Keratinocyte (primary cell): ENCODE measurements around the gene CRTC1.

Experiments
- CTCF ChIP-seq, 3 experiments: IDR thresholded peaks in 1 of 3; conservative IDR thresholded peaks in 1 of 3; optimal IDR thresholded peaks in 1 of 3; 2 replicates in 2 of 3; 3 replicates in 1 of 3; pipeline versions ENCODE3 to v1.5.1; 2011; ENCODE audit warnings: low read length in 3 of 3, mild to moderate bottlenecking in 3 of 3, moderate library complexity in 2 of 3, control low read depth in 1 of 3, inconsistent platforms in 1 of 3; ENCODE audit not compliant: insufficient read depth in 2 of 3; ENCODE audit errors: extremely low read depth in 1 of 3
- EZH2 ChIP-seq: IDR thresholded peaks from one replicate; pipeline ENCODE4 v1.6.1; 2012; ENCODE audit warnings: inconsistent platforms, mild to moderate bottlenecking, low read length, moderate library complexity

DNA sequence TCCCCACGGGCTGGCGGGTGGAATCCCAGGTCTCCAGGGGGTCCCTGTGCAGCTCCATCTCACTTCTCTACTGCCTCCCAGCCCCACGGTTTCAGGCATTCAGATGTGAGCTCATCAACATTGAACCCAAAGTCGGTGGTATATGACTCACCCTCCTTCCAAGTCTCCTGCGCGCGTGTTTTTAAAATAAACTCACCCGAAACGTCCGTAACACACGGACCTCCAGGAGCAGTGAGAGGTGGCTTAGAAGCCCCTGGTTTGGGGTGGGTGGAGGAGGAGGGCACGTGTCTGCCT is 14.0 kb upstream of the CRTC1 start:
- TF ChIP-seq CTCF (optimal IDR thresholded peaks at IDR 0.05 in 1 of 3, IDR thresholded peaks at IDR 0.05 in 1 of 3, conservative IDR thresholded peaks at IDR 0.05 in 1 of 3; ENCODE audit: extremely low read depth in 1 of 3, insufficient read depth in 2 of 3, low read length in 3 of 3) (no peak), EZH2 (no peak)
